HK-2 (cell line): Measurements from ENCODE around the gene CMSS1.
A peak's percentile ranks its signal among the peaks of the same experiment; 100 is the strongest.
"Not testable (repeated sequence)": the region's sequence is repeated elsewhere in the genome, so short reads cannot be mapped to it uniquely, and the experiment has no call there.

Source experiments
- DNase-seq: peaks from one replicate; pipeline ENCODE4 v3.0.0-alpha.2; 2018; ENCODE audit not compliant: unreplicated experiment

The CMSS1 gene

DNA sequence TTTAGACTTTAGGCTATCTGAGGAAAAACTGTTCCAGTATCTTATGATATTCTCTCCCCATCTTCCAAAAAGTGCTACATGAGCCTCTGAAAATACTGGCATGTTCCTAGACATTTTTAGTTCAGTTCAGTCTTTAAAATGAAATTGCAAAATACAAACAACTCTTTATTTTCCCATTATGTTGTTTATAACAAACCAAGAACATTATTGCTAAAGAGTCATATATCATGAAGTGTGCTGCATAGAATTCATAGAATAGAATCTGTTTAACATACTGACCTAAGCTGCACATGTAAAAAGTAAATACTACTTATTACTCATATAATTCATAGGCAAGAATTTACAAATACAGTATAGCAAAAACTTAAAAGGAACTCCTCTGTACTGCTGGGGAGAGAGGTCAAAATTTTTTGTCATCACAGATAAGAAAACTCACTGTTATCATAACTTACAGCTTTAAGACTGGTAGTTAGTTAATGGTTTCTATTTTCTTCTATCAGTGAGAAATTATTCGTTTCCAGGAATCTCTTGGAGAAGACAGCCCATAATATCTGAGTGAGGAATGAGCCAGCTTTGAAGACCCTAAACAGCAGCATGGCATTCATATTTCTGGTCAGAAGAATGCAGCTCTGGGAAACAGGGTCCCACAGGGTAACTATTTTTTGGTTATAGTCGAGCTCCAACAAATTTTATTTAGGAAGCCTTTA, 264.5 kb downstream of the CMSS1 start:
- DNase-seq: no peak

DNA sequence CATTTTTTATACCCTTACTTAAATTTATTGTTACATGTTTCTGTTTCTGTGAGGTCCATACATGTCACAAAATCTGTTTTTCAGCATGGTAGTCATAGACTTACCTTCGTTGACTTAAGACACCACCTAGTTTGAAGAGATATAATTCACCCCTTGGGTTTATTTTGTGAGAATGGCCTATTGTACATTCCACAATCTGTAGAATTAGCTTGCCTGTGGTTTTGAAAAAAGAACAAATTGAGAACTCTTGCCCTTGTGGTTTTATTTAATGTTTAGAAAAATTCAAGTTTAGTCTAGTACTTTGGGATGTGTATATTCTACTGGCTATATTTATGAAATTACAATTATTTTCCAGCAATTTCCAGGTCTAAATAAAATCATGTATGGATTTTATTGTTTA, 265.1 kb downstream of the CMSS1 start:
- no peak for DNase-seq

DNA sequence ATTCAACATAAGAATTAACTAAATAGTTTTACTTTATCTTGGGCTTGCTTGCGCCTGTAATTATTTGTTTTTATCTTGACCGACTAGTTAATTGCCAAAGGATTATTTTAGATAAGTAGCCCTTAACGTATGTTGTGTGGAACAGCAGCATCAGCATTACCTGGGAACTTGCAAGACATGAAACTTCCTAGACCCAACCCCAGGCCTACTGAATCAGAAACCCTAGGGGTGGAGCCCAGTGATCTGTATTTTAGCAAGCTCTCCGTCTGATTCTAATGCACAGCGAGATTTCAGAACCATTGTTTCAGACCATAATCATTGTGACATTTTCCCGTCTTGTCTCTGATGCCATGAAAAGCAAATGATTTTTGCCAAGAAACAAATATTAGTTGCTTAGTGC, 265.5 kb downstream of the CMSS1 start:
- no peak for DNase-seq

DNA sequence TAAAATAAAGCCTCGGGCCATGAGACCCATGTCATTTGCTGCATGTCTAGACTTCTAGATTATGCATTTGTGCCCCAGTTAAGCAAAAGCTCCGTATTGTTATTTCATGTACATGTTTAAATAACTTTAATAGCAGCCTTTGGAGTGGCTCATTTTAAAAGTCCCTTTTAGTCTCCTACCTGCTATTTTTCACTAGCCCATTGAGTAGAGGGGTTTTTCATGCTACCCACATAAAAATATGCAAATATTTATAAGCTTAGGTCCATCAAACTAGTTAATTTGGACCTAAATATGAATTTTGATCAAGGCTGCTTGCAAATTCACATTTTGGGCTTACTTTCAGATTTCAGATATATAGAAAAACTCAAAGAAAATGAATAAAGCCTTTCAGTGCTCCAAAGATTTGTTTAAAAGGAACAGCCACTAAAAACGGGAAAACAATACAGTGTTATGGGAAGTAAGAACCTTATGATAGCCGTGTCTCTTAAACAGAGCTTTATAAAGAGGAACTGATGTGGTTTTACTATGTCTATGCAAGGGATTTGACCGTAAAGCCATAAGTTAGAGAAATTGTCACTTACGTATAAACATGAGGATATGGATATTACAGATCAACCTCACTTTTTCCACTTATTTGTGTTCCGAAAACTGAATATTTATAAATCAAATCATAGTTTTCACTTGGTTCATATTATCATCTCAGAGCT, 266.6 kb downstream of the CMSS1 start:
- no peak for DNase-seq

DNA sequence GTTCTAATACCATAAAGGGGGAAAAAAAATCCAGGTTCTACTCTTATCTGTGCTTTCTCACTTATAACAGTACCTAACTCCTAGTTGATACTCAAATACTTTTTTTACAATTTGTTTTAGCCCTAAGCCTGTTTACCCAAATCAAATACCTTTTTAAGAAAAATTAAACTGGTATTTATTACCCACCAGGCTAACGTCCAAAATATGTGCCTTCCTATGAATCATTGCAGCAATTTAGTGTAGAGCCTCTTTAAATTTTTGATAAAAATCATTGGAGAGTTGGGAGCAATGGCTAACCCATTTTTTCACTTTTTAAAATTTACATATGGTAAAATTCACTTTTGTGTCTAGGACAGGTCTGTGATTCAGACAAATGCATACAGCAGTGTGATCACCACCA, 268.7 kb downstream of the CMSS1 start:
- no peak for DNase-seq

DNA sequence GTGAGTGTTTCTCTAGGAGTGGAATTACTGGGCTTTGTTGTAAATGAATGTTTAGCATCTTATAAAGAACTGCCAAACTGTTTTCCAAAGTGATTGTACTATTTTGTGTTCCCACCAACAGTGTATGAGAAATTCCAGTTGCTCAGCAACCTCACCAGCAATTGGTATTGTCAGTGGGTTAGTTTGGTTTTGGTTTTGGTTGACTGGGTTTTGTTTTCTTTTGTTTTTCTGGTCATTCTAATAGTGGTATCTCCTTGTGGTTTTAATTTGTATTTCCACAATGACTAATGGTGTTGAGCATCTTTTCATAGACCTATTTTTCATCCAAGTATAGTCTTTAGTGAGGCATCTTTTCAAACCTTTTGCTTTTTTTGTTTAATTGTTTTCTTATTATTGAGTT, 269.5 kb downstream of the CMSS1 start:
- DNase-seq: no peak

DNA sequence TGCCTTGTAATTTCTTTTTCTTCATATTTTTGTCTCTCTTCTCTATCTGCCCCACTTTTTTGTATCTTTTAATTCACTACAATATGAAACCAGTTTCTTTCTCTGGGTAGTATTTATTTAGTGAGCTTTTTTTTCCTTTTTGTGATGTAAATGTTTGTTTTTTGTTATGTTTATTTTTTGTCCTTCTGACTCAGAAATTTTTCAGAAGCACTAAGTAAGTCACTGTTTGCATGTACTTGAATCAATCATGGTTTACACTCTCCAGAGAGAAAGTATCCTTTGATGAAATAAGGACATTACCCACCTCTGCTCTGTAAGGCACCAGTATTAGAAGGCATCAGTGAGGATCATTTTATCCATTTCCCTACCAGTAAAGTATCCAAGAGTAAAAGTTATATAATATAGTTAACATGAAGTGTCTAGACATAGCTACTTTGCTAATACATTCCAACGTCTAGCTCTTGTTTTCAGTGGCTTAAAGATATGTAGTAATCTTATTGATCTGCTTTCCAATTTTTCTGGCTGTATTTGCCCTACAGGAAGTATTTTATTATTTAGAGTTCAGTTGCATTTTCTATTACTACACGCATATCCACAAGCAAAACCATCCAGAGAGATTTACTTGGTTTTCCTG, 271.2 kb downstream of the CMSS1 start:
- no peak for DNase-seq

DNA sequence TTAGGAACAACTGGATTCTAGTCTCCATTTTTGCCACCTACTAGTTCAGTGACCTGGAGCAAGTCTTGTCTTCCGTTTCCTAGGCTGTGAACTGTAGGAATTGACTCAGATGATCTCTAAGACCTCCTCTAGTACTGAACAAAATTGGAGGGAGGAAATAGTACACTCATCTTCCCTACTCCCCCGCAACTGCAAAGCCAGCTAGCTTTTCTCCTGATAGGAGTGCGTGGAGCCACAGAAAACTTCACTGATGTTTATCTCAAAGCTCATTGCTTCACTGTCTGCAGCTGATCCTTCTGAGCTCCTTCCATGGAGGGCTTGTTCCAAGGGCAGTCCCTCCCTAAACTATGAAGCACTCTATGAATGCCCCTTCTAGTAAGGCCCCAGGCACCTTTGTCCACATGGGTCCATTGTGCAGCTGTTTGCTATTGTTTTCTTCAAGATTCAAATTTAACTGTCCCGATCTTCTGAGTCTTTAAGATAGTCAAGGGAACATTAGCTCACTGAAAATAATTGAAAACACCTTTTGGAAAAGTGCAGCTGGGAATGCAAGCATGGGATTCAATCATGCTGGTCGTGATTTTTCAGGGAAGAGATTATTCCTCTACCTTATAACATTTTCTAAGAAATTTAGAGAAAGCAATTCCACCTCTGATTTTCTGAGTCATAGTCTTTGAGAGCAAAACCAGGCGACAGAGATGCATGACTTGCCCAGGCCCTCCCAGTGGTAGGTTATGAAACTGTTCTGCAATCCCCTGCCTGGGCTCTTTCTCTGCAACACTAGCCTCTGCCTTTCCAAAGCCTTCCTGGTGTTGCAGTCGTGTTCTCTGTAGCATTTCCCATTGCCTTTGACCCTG, 272.4 kb downstream of the CMSS1 start:
- peak; percentile 25 for DNase-seq

DNA sequence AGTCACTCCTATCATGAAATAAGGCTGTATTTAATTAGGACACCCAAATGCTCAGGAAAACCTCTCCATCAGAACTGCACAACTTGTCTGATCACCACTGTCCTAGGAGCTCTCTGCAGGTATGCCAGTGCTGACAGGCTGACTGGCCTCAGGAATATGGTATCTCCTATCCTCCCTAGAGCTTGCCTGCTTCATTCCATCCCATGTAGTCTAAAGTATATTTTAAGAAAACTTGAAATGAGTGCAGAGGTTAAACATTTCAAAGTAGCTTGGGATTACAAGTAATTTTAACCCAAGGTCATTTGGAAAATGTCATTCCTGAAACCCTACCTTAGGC, 273.0 kb downstream of the CMSS1 start:
- DNase-seq: no peak

DNA sequence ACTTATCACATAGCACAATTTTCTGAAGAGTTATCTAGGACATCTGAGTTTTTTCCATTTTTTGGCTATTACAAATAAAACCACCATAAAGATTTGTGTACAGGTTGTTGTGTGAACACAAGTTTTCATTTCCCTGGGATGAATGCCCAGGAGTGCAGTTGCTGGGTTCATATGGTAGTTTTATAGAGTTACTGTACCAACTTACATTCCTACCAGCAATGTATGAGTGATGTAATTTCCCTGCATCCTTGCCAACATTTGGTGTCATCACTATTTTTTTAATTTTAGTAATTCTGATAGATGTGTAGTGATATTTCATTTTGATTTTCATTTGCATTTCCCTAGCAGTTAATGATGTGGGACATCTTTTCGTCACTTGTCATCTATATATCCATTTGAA, 276.2 kb downstream of the CMSS1 start:
- DNase-seq: no peak

DNA sequence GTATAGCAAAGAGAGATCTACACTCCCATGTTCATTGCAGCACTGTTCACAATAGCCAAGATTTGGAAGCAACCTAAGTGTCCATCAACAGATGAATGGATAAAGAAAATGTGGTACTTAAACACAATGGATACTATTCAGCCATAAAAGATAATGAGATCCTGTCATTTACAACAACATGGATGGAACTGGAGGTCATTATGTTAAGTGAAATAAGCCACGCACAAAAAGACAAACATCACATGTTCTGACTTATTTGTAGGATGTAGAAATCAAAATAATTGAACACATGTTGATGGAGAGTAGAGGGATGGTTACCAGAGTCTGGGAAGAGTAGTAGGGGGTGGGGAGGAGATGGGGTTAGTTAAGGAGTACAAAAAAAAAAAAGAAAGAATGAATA, 278.6 kb downstream of the CMSS1 start:
- not testable (repeated sequence) for DNase-seq

DNA sequence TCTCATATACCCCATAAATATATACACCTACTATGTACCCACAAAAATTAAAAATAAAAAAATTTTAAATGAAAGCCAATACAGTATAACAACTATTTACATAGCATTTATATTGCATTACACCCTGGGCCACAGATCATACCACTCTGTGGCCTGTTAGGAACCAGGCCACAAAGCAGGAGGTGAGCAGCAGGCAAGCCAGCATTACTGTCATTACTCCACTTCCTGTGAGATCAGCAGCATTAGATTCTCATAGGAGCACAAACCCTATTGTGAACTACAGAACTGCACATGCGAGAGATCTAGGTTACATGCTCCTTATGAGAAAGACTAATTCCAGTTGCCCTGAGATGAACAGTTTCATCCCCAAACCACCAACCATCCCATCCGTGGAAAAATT, 279.2 kb downstream of the CMSS1 start:
- no peak for DNase-seq

DNA sequence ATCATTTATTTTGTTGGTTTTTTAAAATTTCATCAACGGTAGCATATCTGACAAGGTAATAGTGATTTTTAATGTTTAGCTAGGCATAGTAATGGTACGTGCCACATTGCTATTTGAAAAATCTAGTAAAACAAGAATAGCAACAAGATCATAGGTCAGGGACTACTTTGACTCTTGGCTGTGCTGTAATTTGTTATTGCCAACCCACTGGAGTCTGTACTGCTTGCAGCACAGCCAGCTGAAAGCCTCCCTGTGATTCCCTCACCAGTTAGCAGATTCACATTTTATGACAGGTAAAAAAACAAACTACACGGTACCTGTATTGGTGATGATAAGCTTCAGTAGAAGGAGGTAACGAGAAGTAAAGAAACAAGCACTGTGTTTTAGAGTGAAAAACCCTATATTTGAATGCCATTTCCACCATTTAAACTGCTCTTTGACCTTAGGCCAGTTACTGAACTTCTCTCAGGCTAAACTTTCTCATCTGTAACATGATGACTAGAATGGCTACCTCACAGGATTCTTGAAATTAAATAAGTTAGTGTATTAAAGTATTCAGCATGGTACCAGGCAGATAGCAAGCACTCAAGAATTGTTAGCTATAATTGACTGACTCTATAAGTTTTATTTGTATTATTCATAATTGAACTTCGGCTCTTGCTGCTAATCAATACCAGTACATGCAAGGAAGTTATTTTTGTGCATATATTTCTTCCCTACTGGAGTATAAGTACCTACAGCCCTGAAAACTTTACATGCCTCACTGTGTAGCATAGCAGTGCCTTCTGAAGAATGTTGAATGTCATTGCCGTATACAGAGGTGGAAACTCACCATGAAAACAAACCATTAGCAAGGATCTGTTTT, 280.5 kb downstream of the CMSS1 start:
- no peak for DNase-seq

DNA sequence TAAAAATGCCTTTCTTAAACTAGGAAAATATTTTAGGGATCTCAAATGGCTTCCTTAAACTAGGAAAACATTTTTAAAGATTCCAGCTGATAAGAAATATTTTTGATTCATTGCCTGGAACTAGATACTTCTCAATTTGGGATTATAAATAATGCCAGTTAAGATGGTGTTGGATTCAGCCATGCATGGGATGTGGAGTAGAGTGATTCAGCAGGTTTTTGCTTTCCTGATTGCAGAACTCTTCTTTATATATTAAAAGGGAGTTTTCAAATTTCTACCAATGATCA, 281.1 kb downstream of the CMSS1 start:
- DNase-seq: no peak

DNA sequence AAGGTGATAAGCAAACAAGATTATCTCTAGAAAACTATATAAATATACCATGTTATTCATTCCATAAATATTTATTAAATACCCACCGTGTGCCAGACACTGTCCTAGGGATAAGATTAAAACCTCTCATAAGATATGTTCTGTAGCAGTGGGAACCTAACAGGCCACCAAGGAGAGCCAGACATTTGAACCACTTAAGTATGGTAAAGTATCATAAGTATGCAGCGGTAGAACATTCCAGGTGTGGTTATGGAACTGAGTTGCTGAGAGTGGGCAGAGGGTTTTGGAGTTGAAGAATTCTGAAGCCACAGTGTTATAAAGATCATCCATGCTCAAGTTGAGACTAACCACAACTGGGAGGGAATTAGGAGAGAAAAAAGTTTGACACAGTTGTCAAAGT, 282.0 kb downstream of the CMSS1 start:
- DNase-seq: no peak

DNA sequence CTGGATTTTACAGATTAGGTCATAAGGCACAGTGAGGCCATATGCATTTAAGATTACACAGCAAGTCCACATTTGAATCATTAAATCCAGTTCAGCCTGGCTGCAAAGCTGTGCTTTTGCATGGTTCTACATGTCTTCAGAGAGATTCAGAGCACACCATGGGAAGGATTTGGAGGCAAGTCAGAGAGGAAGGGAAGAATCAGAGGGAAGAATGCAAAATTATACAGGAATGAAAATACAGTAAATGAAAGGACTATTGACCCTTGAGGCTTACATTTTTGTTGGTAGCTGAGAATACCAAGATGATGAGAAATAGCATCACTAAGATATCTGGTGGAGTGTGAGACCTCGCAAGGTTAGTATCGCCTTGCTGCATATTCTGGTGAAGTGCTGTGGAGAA, 282.8 kb downstream of the CMSS1 start:
- DNase-seq: no peak

DNA sequence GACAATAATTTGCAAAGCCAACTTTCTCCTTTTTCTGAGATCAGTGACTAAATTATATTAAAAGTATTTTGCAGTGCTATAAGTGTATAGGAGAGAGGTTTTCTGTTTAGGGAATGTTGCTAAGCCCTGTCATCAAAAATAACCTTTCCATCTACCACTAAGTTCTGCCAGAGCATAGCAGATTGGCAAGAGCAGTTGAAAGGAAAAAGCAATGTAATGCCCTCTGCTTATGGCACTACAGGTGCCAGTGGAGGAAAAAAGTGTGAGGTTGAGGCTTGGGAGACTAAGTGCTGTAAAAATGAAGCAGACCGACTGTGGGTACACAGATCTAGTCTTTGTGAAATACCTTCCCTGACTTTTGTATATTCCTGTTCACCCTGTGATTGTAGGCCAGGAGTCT, 285.1 kb downstream of the CMSS1 start:
- no peak for DNase-seq

DNA sequence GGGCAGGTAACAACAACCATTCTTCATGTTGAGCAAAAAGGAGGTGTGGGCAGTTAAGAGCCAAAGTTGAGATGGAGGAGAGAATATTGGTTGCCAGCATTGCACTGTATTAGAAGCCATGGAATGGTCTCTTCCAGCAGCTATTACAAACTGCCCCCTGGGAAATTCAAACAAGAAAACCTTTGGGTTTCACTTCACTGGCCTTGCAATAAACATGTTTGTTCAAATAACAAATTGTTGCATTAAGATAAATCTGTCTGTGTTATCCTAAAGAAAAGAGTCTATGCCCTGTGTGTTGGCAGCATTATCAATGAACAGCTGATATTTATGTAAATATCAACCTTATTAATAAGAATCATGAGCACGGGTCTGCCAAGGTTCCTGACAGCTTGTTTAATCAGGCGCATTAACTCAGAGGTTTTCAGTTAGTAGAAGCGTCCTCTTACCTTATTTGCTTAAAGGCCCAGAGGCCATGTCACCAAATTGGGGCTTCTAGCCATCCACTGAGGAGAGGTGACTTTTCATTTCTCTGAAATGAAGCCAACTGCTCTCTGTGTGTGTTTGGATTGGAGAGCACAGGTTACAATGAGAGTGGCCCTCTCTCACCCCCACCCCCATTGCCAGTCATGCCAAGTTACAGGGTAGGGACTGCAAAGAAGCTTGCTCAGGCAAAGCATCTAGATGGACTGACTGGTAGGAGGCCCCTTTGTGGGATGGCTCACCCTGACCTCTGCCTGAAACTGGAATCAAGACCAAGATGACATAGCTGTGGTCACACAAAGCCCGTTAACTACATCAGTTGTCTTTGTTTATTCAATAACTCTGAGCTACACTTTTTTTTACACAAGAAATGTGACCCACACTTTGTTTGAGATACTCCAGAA, 286.1 kb downstream of the CMSS1 start:
- DNase-seq: peak; percentile 55

DNA sequence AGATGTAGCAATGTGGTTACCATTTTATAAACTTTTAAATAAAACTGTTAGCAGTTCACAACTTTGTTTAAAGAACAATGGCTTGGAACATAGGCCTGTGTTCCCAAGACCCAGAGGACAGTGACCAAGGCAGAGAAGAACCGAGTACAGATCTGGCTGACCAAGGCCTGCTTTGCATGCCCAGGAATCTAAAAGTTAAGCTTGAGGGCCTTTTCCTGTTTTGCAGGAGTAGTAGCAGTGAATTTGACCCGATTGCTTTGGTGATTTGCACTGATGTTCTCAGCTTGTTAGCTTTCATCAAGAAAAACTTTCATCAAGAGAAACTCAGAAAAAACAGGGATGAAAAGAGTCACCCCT, 286.8 kb downstream of the CMSS1 start:
- DNase-seq: no peak

DNA sequence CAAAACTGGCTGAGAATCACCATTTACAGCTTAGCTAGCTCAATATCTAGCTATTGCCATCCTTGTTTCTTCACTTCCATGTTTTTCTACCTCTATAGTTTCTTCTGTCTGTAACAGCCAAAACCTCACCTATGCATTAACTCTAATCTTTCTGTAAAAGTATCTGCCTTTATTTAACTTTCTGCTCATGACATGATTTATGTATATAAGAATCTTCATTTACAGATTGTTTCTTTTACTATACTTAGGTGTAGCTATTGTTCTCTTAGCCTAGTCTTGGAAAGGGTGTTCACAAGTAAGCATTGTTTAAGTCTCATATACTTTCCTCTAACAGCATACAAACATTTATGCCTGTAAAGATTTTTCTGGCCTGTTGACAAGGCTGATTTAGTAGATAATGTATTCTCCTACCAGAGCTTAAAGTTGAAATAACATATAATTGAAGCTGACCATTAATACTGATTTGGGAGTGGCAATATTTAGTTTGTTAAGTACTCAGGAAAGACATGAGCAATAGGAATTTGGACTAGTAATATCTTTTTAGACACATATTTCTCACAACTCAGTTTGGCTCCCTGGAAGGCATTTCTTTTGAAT, 287.3 kb downstream of the CMSS1 start:
- DNase-seq: no peak
